ENCODE data around the gene COQ10A.

COQ10A gene

DNA sequence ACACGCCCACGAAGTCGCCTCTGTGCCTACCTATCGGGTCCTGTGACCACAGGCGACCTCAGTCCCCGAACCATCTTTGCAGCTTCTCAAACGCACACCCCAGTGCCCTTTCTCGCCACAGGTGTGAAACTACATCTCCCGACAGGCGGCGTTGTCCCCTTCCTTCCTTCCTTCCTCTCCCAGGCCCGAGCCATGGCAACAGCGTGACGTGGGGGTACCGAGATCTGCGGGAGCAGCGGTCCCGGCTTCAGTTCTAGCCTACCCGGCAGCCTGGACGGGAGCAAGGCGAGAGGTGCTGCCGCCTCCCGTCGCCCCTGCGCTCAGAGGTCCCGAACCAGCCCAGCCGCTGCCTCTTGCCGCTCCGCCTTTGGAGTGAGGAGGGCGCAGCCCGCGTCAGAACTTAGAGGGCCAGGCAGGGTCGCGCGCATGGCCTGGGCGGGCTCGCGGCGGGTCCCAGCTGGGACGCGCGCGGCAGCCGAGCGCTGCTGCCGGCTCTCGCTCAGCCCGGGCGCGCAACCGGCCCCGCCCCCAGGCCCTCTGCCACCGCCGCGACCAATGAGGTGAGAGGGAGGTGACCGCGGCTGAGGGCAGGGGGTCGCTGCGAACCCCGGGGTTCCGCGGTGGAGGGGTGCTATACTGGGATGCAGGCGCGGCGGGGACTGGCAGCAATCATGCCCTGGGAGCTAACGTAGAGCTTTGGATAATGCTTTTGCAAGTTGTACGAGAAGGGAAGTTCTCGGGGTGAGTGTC lies at the start of gene COQ10A:
Gene COQ10A (plus strand): TSS at position 250 of the 750 bp plus-strand sequence. CDS start 177 bp downstream, at position 427.
- peak; percentile 90 for DNase-seq

DNA sequence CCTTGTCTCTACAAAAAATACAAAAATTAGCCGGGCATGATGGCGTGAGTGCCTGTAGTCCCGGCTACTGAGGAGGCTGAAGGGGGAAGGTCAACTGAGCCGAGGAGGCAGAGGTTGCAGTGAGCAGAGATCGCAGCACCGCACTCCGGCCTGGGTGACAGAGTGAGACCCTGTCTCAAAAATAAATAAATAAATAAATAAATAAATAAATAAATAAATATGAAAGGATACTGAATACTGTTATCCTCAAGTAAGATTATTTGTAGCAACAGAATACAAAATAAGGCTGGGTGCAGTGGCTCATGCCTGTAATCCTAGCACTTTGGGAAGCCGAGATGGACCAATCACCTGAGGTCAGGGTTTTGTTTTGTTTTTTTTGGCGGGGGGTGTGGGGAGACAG lies 46.9 kb upstream of the COQ10A start:
- DNase-seq = no peak

DNA sequence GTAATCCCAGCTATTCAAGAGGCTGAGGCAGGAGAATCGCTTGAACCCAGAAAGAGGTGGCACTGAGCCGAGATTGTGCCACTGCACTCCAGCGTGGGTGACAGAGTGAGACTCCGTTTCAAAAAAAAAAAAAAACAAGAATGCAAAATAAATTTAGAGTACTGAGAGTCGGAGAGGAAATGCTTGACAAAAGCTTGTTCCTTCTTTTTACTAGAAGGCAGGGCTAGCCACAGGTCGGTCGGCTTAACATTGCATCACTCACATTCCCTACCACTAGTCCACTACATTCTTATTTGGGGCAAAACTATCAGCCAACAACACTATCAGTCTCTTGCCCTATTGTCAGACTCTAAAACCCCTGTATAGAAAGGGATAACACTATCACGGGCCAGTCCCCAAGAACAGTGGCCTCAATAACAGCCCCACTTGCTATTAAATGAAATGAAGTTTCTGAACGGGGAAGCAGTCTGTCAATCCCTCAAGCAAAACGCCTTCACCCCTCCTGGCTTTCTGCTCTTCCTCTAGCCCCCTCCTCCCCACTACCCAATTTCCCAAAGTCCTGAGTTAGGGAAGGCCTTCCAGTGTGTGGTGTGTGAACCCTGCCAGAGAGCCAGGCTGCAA lies 46.0 kb upstream of the COQ10A start:
- no peak for DNase-seq

DNA sequence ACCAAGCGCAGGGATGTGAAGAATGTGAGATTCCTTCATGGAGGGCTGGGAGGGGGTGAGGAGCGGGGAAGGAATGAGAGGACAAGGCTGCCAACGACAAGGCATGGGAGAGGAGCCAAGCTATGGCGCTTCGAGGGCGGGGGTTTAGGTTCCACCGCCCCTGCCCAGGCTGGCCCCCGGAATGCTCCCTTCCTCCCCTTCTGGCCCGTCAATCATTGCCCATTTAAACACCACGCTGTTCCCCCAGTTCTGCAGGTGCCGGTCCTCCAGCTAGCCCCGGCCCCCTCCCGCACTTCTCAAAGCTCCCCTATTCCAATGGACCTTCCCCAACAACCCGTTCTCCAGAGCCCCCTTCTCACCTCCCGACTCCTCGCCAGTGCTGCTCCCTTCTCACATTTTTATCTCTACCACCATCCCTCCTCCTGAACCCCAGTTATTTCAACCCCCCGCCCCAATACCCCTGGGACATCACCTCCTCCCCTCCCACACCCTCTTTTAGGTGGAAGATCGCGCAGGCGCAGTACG lies 45.4 kb upstream of the COQ10A start:
- DNase-seq = no peak

DNA sequence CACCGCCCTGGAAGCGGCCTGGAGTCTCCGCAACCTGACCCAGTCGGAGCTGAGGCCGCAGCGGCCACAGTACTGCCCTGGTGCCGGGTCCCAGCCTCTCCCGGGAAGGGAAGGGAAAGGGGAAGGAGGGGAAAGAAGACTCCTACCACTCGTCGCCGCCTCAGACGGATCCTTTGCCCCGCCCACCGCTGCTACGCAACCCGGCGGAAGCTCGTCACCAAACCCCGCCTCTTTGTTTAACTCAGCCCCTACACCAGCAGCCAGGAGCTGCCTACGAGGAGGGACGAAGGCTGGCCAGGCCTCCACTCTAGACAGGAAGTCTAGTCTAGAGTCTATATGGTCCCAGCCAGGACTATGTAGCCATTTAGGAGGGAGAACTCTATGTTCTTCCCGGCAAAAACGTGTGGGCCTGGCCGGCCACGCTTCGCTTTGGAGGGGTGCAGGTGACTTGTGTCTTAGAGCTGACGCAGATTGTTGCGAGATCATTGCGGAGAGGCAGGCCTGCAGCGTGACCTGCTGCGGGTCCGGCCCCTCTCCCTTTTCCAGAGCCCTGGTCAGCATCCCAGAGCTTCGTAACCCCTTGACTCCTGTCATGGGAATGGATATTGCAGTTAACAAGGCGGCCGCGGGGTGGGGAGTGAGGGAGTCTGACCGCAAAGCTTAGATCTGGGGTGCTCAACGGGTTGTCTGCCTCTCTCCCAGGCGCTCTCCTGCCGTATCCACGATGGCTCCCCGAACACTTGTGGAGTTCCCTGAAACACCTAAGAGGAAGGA lies 44.8 kb upstream of the COQ10A start, which contains the start of gene RNF41:
Gene RNF41 (minus strand): TSS at position 166 of the 774 bp plus-strand sequence. CDS start 7,875 bp downstream, outside the sequence.
- peak; percentile 95 for DNase-seq

DNA sequence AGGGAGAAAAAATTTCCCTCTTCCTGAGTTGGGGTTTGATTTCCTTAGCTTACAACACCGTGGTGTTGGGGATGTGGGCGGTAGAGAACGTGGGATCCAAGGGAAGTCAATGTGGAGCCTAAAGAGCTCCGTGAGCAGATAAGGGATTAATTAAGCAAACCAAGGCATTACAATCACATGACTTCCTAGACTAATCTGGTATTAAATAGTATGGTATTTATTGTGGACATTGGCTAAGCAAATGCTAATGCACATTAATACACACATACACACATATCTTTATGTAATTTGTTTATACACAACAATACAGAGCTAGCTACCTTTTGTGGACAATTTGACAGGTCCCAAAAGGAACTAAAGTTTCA lies 44.2 kb upstream of the COQ10A start:
- no peak for DNase-seq

DNA sequence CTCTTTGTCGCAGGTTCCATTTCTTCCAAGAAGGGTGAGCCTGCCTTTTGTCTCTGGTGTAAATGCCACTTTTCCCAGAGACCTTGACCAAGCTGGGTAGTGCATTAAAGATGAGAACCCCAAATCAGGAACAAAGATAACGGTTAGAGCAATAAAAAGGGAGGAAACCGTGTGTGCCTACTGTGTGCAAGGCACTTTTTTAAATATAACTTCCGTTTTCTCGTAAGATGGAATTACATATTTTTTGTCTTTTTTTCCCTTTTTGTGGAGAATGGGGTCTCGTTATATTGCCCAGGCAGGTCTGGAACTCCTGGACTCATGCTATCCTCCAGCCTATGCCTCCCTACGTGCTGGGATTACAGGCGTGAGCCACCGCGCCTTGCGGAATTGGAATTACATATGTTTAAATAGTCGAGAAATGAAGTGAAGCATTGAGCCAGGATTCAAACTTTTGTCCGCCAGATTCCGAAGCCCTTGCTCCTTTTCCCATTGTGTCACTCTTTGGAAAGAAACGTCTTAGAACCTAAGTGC lies 43.1 kb upstream of the COQ10A start:
- no peak for DNase-seq

DNA sequence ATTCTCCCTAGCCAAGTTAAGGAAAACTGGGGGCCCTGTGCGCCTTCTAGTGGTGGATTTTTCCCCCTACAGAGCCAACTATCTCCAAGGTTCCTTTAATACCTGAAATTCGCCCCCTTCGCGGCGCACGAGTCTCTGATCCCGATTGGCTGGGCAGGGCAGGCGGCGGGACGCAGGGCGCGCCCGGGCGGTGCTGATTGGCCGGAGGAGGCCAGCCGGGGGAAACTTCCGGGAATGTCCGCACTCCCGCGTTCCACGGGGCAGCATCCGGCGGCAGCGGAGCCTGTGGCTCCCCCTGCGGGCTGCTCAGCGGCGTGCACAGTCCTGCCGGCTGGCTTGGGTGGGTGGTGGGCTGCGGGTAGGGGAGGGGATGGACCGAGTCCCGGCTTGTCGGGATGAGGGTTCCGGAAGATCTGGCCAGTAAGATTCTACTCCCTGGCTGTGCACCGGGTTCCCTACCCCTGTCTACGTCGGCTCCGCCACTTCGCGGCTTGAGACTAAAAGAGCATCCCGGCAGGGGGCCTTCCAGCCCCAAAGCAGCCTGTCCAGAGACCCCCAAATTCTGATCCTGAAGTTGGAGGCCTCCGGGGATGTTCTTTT lies 42.5 kb upstream of the COQ10A start, which contains the start of gene NABP2:
Gene NABP2 (plus strand): TSS at position 241 of the 600 bp plus-strand sequence. CDS start 515 bp downstream, outside the sequence.
- DNase-seq = peak; percentile 97

DNA sequence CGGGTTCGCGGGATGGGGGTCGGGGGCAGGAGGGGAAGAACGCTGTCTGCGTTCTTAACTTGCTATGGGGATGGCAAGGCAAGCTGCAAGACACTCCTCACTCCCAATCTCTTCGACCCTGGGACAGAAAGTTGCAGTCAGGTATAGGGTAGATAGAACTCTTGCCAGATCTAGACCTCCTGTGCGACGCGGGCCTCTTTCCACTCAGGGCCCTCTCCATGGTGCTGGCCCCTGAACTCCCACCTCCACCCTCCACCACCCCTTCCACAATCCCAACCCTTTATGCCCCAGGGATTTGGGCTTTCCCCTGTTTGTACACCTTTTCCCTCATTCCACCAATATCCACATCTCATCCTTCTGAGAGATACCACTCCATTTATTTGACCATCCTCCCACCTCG lies 41.8 kb upstream of the COQ10A start:
- no peak for DNase-seq

DNA sequence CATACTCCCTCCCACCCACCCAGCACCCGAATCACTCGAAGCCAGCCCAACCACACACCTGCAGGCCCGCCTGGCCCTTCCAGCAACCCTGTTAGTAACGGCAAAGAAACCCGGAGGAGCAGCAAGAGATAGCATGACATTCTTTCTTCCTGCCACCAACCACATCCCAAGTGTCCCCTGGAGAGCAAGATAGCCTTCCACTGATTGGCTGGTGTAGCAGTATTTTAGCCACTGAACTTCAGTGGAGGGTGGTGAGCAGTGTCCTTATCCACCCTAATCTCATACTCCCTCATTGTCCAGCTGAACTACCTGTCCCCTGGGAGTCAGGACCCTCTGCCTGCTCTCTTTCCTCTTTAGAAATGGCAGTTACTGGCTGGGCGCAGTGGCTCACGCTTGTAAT lies 37.7 kb upstream of the COQ10A start:
- DNase-seq = no peak

DNA sequence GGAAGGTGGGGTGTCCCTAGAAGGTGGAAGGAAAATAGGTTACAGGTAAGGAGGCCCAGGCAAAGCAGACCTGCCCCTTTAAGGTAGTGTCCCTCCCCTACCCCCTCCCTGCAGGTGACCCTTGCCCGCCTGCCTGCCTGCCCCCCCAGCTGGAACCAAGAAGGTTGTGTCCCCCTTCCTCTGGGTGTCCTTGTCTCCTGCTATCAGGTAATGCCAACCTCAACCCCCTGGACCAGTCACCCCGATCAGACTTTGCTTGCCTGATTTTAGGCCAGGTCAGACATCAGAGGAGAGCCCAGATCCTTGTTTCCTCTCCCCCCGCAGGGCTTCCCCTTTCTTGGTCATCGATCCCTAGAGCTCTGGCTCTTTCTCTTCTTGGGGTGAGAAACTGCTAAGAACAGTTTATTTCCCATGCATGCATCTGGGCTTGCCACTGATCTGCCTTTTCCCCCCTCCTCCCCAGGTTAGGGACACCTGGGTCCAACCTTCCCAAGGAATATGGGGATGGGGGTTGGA lies 36.8 kb upstream of the COQ10A start, which contains the start of gene SLC39A5:
Gene SLC39A5 (plus strand): TSS at position 136 of the 516 bp plus-strand sequence. CDS start 1,224 bp downstream, outside the sequence.
- DNase-seq = no peak

DNA sequence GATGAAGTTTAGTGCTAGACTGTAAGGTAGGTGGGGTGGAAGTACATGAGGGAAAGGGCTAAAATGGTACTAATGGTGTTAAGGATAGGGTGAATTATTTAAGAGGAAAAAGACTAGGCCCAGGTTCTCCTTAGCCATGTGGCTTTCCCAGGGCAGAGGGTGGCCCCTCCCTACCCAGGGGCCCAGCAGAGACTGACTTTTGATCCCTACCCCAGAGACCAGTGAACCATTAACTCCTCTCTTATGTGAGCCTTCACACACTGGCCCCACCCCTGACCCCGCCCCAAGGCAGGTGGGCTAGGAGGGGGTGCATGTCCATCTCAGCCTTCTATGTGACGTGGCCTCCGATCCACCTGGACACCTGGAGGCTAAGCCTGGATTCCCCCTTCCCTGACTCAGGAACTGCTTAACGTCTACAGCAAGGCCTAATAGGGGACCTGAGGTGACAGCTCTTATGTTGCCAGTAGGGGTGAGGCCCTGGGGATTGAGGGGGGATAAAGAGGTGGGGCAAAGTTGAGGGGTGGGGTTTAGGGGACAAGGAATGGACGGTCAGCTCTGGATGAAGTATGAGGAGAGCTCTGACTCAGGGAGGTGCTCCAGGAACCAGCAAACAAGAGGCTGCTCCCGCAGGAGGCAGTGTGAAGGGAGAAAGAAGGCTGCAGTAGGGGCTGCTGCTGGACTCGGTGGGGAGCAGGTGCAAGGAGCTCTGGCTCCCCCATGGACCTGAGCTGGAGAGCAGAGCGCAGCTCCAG lies 36.1 kb upstream of the COQ10A start:
- no peak for DNase-seq

DNA sequence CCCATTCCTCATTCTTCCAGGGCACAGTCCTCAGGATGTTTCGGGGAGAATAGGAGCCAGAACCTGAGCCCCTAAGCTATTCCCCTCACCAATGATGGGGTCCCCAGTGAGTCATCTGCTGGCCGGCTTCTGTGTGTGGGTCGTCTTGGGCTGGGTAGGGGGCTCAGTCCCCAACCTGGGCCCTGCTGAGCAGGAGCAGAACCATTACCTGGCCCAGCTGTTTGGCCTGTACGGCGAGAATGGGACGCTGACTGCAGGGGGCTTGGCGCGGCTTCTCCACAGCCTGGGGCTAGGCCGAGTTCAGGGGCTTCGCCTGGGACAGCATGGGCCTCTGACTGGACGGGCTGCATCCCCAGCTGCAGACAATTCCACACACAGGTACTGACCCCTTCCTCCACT lies 35.6 kb upstream of the COQ10A start:
- no peak for DNase-seq

DNA sequence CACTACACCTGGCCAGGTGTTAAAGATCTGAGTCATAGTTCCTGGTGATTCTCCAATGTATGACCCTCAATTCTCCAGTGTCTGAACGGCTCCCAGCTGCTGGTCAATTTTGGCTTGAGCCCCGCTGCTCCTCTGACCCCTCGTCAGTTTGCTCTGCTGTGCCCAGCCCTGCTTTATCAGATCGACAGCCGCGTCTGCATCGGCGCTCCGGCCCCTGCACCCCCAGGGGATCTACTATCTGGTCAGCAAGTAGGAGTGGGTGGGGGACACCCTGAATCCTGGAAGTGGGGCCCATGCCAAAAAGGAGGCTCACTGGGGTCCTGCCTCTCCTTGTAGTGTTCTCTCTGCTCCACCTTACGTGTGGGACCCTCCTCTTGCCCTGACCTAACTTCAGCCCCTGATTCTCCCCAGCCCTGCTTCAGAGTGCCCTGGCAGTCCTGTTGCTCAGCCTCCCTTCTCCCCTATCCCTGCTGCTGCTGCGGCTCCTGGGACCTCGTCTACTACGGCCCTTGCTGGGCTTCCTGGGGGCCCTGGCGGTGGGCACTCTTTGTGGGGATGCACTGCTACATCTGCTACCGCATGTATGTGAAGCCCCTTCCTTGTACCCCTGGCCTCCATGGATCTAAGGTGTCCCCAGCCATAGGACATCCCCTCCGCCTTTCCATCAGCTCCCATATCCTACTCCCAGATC lies 31.9 kb upstream of the COQ10A start:
- DNase-seq = no peak

DNA sequence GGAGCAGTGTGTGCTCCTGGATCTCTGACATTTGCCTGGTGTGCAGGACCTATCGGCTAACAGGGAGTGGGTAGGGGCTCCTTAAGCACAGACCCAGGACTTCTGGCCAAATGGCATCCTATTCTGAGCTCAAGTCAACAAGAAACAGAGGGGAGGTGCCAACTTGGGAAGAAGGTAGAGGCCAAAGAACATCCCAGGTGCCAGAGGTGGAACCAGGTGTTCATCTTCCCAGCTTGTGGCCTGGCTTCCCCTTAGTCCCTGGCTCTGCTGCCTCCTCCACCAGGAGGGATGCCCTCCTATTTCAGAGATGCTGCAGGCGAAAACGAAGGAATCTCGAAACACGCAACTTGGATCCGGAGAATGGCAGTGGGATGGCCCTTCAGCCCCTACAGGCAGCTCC lies 30.7 kb upstream of the COQ10A start:
- no peak for DNase-seq

DNA sequence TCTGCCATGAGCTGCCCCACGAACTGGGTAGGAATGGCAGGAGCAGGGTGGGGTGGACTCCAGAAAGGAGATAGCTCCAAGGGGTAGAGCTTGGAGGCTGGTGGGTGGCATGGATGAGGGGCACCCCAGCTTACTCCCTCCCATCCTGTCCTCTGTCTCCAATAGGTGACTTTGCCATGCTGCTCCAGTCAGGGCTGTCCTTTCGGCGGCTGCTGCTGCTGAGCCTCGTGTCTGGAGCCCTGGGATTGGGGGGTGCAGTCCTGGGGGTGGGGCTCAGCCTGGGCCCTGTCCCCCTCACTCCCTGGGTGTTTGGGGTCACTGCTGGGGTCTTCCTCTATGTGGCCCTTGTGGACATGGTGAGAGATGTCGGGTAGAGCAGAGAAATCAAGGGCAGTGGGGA lies 29.8 kb upstream of the COQ10A start:
- no peak for DNase-seq

DNA sequence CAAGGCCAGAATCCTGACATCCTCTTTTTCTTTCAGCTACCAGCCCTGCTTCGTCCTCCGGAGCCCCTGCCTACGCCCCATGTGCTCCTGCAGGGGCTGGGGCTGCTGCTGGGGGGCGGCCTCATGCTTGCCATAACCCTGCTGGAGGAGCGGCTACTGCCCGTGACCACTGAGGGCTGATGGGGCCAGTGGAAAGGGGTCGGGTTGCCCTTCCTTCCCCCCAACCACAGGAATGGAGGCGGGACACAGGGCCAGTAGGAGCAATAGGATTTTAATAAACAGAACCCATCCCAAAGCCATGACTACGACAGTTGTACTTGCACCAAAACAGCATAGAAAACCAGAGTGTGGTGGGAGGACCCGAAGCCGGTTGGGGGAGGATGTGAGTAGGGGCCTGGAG lies 29.2 kb upstream of the COQ10A start:
- DNase-seq = no peak

DNA sequence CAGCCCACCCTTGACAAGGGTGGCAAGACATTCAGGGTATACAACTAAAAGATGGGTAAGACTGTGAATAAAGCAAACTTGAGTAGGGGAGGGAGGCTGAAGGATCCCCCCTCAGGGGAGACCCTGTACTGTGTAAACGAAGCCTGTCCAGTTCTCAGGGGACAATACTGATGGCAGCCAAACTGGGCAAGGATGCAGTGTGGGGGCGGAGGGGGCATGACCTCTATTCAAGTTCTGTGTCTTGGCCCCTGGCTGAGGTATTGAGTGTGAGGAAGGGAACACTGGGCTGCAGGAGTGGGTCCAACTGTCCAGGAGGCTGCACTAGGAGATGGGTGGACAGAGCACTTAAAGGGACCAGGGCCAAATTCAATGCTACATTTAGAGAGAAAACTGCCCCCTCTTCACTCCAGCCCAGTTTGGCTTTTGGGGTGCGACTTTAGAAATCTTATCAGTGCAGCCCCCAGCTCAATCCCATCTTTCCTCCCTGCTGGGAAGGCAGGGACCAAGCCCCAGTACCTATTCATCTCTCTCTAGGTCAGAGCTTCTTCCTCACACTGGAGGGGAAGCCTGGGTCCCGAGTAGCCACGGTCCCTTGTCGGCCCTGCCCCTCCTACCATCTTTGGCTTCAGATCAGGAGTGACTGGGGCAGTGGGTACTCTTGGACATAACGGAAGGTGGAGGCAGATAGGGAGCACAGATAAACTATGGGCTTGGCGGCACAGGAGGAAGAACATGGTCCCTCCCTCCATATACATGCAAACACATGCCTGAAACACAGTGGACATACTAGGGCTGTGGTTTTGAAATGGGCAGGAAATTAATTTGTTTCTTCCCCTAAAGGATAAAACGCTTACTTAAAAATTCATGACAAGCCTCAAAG lies 25.1 kb upstream of the COQ10A start:
- no peak for DNase-seq

DNA sequence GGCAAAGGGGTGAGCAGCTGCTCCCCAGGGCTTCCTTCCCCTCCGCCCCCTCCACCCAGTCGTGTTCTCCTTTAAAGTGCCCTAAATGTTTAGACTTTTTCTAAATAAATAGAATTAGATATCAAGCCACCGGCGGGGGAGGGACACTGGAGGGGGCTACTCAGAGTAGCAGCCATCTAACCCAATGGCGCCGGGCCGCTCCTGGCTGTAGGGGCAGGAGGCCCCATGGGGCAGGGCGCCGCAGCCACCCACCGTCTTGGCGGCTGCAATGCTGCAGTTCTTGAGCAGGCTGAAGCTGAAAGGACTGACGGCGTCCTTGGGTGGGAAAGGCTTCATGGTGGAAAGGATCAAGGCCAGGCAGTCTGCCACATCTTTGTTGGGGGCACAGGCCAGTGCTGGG lies 23.8 kb upstream of the COQ10A start:
- DNase-seq = no peak

DNA sequence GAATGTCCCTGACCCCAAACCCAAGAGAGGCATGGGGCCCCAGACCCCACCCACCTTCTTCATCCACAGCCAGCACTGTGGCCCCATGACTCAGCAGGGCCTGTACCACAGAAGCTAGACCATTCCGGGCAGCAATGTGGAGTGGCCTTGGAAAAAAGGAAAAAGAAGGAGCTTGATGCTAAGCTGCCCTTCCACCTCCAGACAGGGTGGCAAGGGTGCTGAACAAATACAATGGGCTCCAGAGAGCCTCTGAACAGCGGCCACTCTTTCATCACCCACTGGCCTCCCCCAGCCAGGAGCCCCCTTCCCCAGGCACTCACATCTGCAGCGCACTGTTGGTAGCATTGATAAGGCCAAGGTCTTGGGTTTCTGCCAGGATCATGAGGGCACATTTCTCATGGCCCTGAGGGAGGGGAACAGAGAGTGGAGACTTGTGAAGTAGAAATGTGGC lies 23.0 kb upstream of the COQ10A start:
- no peak for DNase-seq

Data from activated CD8-positive, alpha-beta memory T cell treated with anti-CD3 and anti-CD28 coated beads, Interleukin-2, amount 50 U/mL, for 48 hours (primary cell).